Neural crest cell (in vitro differentiated cells): ENCODE data around the gene PIPOX. TPM values are rescaled to one million over a fixed set of nuclear protein-coding genes. Genes with fewer than 3 reads are reported as not detected.

ENCODE experiments used
- DNase-seq: peaks from one replicate; pipeline ENCODE4 v3.0.0; 2021; ENCODE audit warnings: low read depth, mixed read lengths, low spot score
- H3K27ac Mint-ChIP-seq: one replicate; pipeline ENCODE4 v1.8.0; 2021; ENCODE audit warnings: mild to moderate bottlenecking, mixed read lengths; ENCODE audit not compliant: unreplicated experiment
- H3K27me3 Mint-ChIP-seq: 2 replicates; pipeline ENCODE4 v1.8.0; 2021; ENCODE audit warnings: low read depth, mild to moderate bottlenecking, mixed read lengths
- H3K36me3 Mint-ChIP-seq: 2 replicates; pipeline ENCODE4 v1.8.0; 2021; ENCODE audit warnings: low read depth, mild to moderate bottlenecking, mixed read lengths
- H3K4me1 Mint-ChIP-seq: 2 replicates; pipeline ENCODE4 v1.8.0; 2021; ENCODE audit warnings: mixed read lengths
- H3K4me3 Mint-ChIP-seq: one replicate; pipeline ENCODE4 v1.8.0; 2021; ENCODE audit warnings: mild to moderate bottlenecking, mixed read lengths
- H3K9me3 Mint-ChIP-seq: 2 replicates; pipeline ENCODE4 v1.8.0; 2021; ENCODE audit warnings: mixed read lengths
- total RNA-seq: library from RNA; stranded (reverse); gene quantifications from 2 replicates; pipeline ENCODE4 v1.2.1, GENCODE V29; 2021
- TF ChIP-seq, protein P1 (sequence below): fragments of 200-600 bp; sonication (generic); conservative IDR thresholded peaks from 2 replicates; pipeline ENCODE4 v1.5.0; 2021; ENCODE audit warnings: antibody characterized with exemption, mild to moderate bottlenecking

The PIPOX gene
- total RNA-seq, 1 donor from 2014 or later: 4.1 TPM

DNA sequence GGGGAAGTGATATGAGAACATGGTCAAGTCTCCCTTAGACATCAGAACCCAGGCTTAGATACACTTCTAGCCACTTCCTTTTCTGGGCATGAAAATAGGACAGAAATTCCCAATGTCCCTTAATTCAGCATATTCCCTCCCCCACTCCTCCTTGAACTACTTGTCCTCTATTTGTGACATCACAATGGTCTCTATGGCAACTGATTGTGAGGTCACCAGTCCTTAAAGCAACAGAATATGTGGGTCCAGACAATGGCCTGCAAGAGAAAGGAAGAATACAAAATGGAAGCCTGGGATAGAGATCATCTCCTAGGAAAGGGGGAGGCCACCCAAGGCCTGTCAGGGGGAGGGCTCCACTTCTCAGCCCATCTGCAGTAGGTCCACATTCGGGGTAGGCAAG, 30.4 kb upstream of the PIPOX start:
- Mint-ChIP-seq H3K36me3 (no peaks in the 10 kb centered on the region), H3K4me1 (no peaks in the 10 kb centered on the region), H3K27ac (no peak overlapping the region), H3K27me3 (peaks cover 62% of the 10 kb centered on the region), H3K9me3 (no peaks in the 10 kb centered on the region), H3K4me3 (no peak overlapping the region)
- no peak for DNase-seq
- TF ChIP-seq, protein P1, sequence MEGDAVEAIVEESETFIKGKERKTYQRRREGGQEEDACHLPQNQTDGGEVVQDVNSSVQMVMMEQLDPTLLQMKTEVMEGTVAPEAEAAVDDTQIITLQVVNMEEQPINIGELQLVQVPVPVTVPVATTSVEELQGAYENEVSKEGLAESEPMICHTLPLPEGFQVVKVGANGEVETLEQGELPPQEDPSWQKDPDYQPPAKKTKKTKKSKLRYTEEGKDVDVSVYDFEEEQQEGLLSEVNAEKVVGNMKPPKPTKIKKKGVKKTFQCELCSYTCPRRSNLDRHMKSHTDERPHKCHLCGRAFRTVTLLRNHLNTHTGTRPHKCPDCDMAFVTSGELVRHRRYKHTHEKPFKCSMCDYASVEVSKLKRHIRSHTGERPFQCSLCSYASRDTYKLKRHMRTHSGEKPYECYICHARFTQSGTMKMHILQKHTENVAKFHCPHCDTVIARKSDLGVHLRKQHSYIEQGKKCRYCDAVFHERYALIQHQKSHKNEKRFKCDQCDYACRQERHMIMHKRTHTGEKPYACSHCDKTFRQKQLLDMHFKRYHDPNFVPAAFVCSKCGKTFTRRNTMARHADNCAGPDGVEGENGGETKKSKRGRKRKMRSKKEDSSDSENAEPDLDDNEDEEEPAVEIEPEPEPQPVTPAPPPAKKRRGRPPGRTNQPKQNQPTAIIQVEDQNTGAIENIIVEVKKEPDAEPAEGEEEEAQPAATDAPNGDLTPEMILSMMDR: no peak

- H3K4me1 Mint-ChIP-seq: peaks cover 11% of the 10 kb centered on the region
- TF ChIP-seq, protein P1: no peak
- no peaks in the 10 kb centered on the region for H3K36me3 Mint-ChIP-seq
- no peak overlapping the region for H3K27ac Mint-ChIP-seq
- H3K9me3 Mint-ChIP-seq: no peaks in the 10 kb centered on the region
- H3K27me3 Mint-ChIP-seq: peaks cover 62% of the 10 kb centered on the region
- DNase-seq: no peak
- no peak overlapping the region for H3K4me3 Mint-ChIP-seq
These were observed 28.2 kb upstream of the PIPOX start for GRCh38 chr17:29014716-29015115.

- Mint-ChIP-seq H3K27ac (no peak overlapping the region), H3K4me3 (no peak overlapping the region), H3K27me3 (peaks cover 63% of the 10 kb centered on the region), H3K9me3 (no peaks in the 10 kb centered on the region), H3K4me1 (peaks cover 18% of the 10 kb centered on the region), H3K36me3 (no peaks in the 10 kb centered on the region)
- TF ChIP-seq, protein P1: no peak
- no peak for DNase-seq
These were observed 26.4 kb upstream of the PIPOX start for GRCh38 chr17:29016345-29017210.

DNA sequence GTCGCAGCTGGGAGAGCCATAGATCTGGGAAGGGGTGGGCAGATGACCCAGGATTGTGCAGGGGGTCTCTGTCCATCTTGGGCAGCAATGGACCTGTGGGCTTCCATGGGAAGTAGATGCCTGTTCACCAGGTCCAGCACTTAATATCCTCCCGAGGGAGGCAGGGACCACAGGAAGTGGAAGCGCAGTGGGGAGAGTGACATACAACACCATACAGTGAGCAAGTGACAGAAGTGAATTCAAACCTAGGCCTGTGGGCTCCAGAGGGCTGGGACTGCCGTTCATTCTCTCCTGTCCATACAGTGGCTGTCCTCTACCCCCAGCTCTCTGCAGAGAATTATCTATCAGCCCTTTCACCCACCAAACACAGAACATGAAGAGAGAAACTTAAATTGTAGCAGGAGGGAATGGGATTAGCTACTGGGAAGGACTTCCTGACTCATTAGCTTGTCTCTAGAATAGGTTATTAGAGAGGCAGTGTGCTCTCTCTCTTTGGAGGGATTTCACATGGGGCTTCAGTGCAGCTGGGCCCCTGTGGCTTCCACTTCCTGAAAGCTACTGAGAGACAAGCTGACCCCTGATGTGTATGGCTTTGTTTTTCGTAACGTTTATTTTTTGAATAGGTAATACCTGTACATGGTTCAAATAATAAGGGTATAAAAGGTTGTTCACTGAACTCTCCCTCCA, 24.0 kb upstream of the PIPOX start:
- Mint-ChIP-seq H3K4me3 (no peak overlapping the region), H3K36me3 (no peaks in the 10 kb centered on the region), H3K4me1 (peaks cover 18% of the 10 kb centered on the region), H3K9me3 (no peaks in the 10 kb centered on the region), H3K27me3 (peaks cover 66% of the 10 kb centered on the region), H3K27ac (peak overlapping the region; percentile 79)
- no peak for DNase-seq
- TF ChIP-seq, protein P1: no peak

DNA sequence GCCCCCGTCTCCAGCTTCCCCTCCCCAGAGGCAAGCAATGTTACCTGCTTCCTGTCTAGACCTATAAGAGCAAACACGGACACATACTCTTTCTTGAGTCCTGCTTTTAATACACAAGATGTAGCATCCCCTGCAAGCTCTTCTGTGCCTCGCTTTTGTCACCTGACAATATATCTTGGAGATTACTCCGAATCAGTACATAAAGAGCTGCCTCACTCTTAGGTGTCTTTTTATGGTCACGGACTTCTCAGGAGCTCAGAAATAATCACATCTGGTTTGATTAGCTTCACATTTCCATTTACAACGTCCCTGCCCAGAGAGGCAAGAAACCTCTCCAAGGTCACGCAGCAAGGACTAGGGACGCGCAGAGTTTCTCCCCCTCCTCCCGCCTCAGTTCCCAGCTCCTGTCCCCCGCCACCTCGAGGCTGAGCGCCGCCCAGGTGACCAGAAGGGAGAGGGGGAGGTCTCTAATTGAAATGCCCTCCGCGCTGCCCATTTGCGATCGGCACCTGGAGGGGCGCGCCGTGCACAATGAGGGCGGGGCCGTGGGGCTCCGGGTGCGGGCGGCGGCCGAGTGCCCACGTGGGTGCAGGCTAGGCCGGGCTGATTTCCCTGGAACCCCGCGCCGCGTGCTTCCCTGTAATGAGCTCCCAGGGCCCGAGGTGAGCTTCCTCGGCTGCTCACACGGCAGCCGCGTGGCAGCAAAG, 23.3 kb upstream of the PIPOX start:
- Mint-ChIP-seq H3K27me3 (peaks cover 61% of the 10 kb centered on the region), H3K36me3 (no peaks in the 10 kb centered on the region), H3K4me1 (peaks cover 18% of the 10 kb centered on the region), H3K4me3 (no peak overlapping the region), H3K27ac (no peak overlapping the region), H3K9me3 (no peaks in the 10 kb centered on the region)
- TF ChIP-seq, protein P1: no peak
- DNase-seq: no peak
